ENCODE data around the gene GRAMD1A.
"Not testable (repeated sequence)": the region's sequence is repeated elsewhere in the genome, so short reads cannot be mapped to it uniquely, and the experiment has no call there.

GRAMD1A gene

GRCh38 chr19:35018379-35018778, 18.3 kb downstream of the GRAMD1A start:
- no peak overlapping the region for H3K4me3 ChIP-seq (ENCODE audit: low read depth, low read length)

- no peak overlapping the region for H3K4me3 ChIP-seq (ENCODE audit: low read depth, low read length)
These were observed 19.0 kb downstream of the GRAMD1A start for GRCh38 chr19:35019144-35019543.

GRCh38 chr19:35021016-35021415, 20.9 kb downstream of the GRAMD1A start:
- no peak overlapping the region for H3K4me3 ChIP-seq (ENCODE audit: low read depth, low read length)

GRCh38 chr19:35021596-35021995, 21.5 kb downstream of the GRAMD1A start:
- no peak overlapping the region for H3K4me3 ChIP-seq (ENCODE audit: low read depth, low read length)

GRCh38 chr19:35022460-35022859, 22.3 kb downstream of the GRAMD1A start:
- H3K4me3 ChIP-seq (ENCODE audit: low read depth, low read length), result no peak overlapping the region

- H3K4me3 ChIP-seq (ENCODE audit: low read depth, low read length), result no peak overlapping the region
These were observed 23.3 kb downstream of the GRAMD1A start for GRCh38 chr19:35023428-35023827.

- H3K4me3 ChIP-seq (ENCODE audit: low read depth, low read length), result no peak overlapping the region
These were observed 24.0 kb downstream of the GRAMD1A start for GRCh38 chr19:35024095-35024494.

- H3K4me3 ChIP-seq (ENCODE audit: low read depth, low read length), result no peak overlapping the region
These were observed 25.8 kb downstream of the GRAMD1A start for GRCh38 chr19:35025969-35026368.

GRCh38 chr19:35026418-35026817, 26.3 kb downstream of the GRAMD1A start:
- no peak overlapping the region for H3K4me3 ChIP-seq (ENCODE audit: low read depth, low read length)

- no peak overlapping the region for H3K4me3 ChIP-seq (ENCODE audit: low read depth, low read length)
These were observed 26.9 kb downstream of the GRAMD1A start for GRCh38 chr19:35027009-35027408.

- H3K4me3 ChIP-seq (ENCODE audit: low read depth, low read length), result no peak overlapping the region
These were observed 27.9 kb downstream of the GRAMD1A start for GRCh38 chr19:35027851-35028599.

GRCh38 chr19:35028600-35028885, 28.4 kb downstream of the GRAMD1A start:
- H3K4me3 ChIP-seq (ENCODE audit: low read depth, low read length), result not testable (repeated sequence)

GRCh38 chr19:35029275-35029736, 29.2 kb downstream of the GRAMD1A start:
- H3K4me3 ChIP-seq (ENCODE audit: low read depth, low read length), result not testable (repeated sequence)

- peak overlapping the region; percentile 13 for H3K4me3 ChIP-seq (ENCODE audit: low read depth, low read length)
These were observed 29.7 kb downstream of the GRAMD1A start for GRCh38 chr19:35029737-35030256.

- H3K4me3 ChIP-seq (ENCODE audit: low read depth, low read length), result peak within 1 kb of the TSS; percentile 30
These were observed 30.3 kb downstream of the GRAMD1A start, which contains the start of gene SCN1B for GRCh38 chr19:35030257-35031071. Gene SCN1B (plus strand): TSS chr19:35030470. CDS start chr19:35030821, 351 bp downstream.

- H3K4me3 ChIP-seq (ENCODE audit: low read depth, low read length), result peak overlapping the region; percentile 30
These were observed 31.2 kb downstream of the GRAMD1A start for GRCh38 chr19:35031072-35031881.

GRCh38 chr19:35032356-35032865, 32.3 kb downstream of the GRAMD1A start:
- H3K4me3 ChIP-seq (ENCODE audit: low read depth, low read length), result no peak overlapping the region

- no peak overlapping the region for H3K4me3 ChIP-seq (ENCODE audit: low read depth, low read length)
These were observed 33.2 kb downstream of the GRAMD1A start for GRCh38 chr19:35033067-35034004.

- no peak overlapping the region for H3K4me3 ChIP-seq (ENCODE audit: low read depth, low read length)
These were observed 33.9 kb downstream of the GRAMD1A start for GRCh38 chr19:35034005-35034502.

Data from iPS-11a (cell line).